PC-9 (cell line): Measurements from ENCODE around the gene AKAP5.

Experiments
- EZH2 ChIP-seq: fragments of 200-600 bp; sonication (generic); IDR thresholded peaks from 2 replicates; pipeline ENCODE4 v1.8.0; 2017; ENCODE audit warnings: antibody characterized with exemption, low read depth
- TF ChIP-seq, protein P1 (sequence below): fragments of 200-600 bp; sonication (generic); conservative IDR thresholded peaks from 2 replicates; pipeline ENCODE4 v1.6.1; 2017; ENCODE audit warnings: mixed run types, antibody characterized with exemption, mild to moderate bottlenecking, moderate library complexity

GRCh38 chr14:64493455-64493854 lies 28.2 kb downstream of the AKAP5 start:
- TF ChIP-seq, protein P1, sequence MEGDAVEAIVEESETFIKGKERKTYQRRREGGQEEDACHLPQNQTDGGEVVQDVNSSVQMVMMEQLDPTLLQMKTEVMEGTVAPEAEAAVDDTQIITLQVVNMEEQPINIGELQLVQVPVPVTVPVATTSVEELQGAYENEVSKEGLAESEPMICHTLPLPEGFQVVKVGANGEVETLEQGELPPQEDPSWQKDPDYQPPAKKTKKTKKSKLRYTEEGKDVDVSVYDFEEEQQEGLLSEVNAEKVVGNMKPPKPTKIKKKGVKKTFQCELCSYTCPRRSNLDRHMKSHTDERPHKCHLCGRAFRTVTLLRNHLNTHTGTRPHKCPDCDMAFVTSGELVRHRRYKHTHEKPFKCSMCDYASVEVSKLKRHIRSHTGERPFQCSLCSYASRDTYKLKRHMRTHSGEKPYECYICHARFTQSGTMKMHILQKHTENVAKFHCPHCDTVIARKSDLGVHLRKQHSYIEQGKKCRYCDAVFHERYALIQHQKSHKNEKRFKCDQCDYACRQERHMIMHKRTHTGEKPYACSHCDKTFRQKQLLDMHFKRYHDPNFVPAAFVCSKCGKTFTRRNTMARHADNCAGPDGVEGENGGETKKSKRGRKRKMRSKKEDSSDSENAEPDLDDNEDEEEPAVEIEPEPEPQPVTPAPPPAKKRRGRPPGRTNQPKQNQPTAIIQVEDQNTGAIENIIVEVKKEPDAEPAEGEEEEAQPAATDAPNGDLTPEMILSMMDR, result no peak
- TF ChIP-seq EZH2, result no peak
